AG09319 (cell line): ENCODE data around the gene TMEFF1.

Experiments used
- DNase-seq: peaks from one replicate; pipeline ENCODE4 v3.0.0-alpha.2; 2010; ENCODE audit warnings: low read depth; ENCODE audit errors: extremely low read depth
- CTCF ChIP-seq: IDR thresholded peaks from 2 replicates; pipeline ENCODE4 v1.5.1; 2011; ENCODE audit warnings: low read depth, mild to moderate bottlenecking, inconsistent platforms, low read length, moderate library complexity

Gene TMEFF1

GRCh38 chr9:100557053-100557452, 84.1 kb downstream of the TMEFF1 start:
- no peak for DNase-seq
- TF ChIP-seq CTCF, result no peak

GRCh38 chr9:100561256-100561655, 88.3 kb downstream of the TMEFF1 start:
- no peak for TF ChIP-seq CTCF
- no peak for DNase-seq

- DNase-seq, result no peak
- TF ChIP-seq CTCF, result no peak
These were observed 94.9 kb downstream of the TMEFF1 start for GRCh38 chr9:100567856-100568255.

GRCh38 chr9:100573655-100574260, 100.8 kb downstream of the TMEFF1 start:
- DNase-seq, result no peak
- no peak for TF ChIP-seq CTCF

GRCh38 chr9:100575006-100575405, 102.1 kb downstream of the TMEFF1 start:
- no peak for DNase-seq
- no peak for TF ChIP-seq CTCF

- TF ChIP-seq CTCF, result no peak
- DNase-seq, result no peak
These were observed 102.9 kb downstream of the TMEFF1 start for GRCh38 chr9:100575765-100576386.

- no peak for TF ChIP-seq CTCF
- DNase-seq, result no peak
These were observed 105.0 kb downstream of the TMEFF1 start, which contains the start of gene CAVIN4 for GRCh38 chr9:100577776-100578448. Gene CAVIN4, plus strand, starts transcription at chr9:100578079. Its CDS starts 65 bp downstream, at chr9:100578144.
